ENCODE results near the gene HPN. TPM values are rescaled to one million over a fixed set of nuclear protein-coding genes. Genes with fewer than 3 reads are reported as not detected.
"Not testable (repeated sequence)": the region's sequence is repeated elsewhere in the genome, so short reads cannot be mapped to it uniquely, and the experiment has no call there.

Gene HPN
- total RNA-seq (not detected), total RNA-seq (0 to 0.52 (median 0.07) reads per million in 172 experiments)
- 0.06 TPM for polyA plus RNA-seq (2013, experiment 1 of 2)
- 0.10 TPM for polyA plus RNA-seq (2013, experiment 2 of 2)

GRCh38 chr19:35041548-35042055 lies at the start of gene HPN:
TSS of gene HPN (plus strand) at chr19:35041721. CDS start at chr19:35042507, 786 bp downstream.
- intact Hi-C loops (cut with DNase I, micrococcal nuclease), result no loop called here
- Mint-ChIP-seq H3K36me3 (ENCODE audit: low read depth) (no peaks in the 10 kb centered on the region), H3K4me3 (peak within 1 kb of the TSS; percentile 72), H3K27me3 (peaks cover 20% of the 10 kb centered on the region), H3K4me1 (ENCODE audit: low read depth) (peaks cover 56% of the 10 kb centered on the region), H3K27ac (no peak within 1 kb of the TSS), H3K9me3 (no peaks in the 10 kb centered on the region)
- ChIA-PET POLR2A (no interaction called here), CTCF (no interaction called here)
- DNase-seq, result no peak
- no peak for ATAC-seq (ENCODE audit: poor library complexity)
- TF ChIP-seq, protein P1, sequence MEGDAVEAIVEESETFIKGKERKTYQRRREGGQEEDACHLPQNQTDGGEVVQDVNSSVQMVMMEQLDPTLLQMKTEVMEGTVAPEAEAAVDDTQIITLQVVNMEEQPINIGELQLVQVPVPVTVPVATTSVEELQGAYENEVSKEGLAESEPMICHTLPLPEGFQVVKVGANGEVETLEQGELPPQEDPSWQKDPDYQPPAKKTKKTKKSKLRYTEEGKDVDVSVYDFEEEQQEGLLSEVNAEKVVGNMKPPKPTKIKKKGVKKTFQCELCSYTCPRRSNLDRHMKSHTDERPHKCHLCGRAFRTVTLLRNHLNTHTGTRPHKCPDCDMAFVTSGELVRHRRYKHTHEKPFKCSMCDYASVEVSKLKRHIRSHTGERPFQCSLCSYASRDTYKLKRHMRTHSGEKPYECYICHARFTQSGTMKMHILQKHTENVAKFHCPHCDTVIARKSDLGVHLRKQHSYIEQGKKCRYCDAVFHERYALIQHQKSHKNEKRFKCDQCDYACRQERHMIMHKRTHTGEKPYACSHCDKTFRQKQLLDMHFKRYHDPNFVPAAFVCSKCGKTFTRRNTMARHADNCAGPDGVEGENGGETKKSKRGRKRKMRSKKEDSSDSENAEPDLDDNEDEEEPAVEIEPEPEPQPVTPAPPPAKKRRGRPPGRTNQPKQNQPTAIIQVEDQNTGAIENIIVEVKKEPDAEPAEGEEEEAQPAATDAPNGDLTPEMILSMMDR (IDR thresholded peaks at IDR 0.05), result no peak
- Histone ChIP-seq H3K27ac (ENCODE audit: low read depth in 1 of 2, low read length in 2 of 2) (no peak within 1 kb of the TSS), H3K27me3 (ENCODE audit: control insufficient read depth in 1 of 2, insufficient read depth in 2 of 2, low read length in 2 of 2) (no peaks in the 10 kb centered on the region), H3K9me3 (ENCODE audit: control insufficient read depth in 1 of 2, insufficient read depth in 1 of 2, low read length in 2 of 2) (no peaks in the 10 kb centered on the region), H3K36me3 (ENCODE audit: insufficient read depth, low read length) (no peaks in the 10 kb centered on the region), H3K4me3 (ENCODE audit: low read length) (peak within 1 kb of the TSS; percentile 51), H3K4me1 (ENCODE audit: insufficient read depth, low read length) (peaks cover 50% of the 10 kb centered on the region)

- Mint-ChIP-seq H3K4me3 (peak overlapping the region; percentile 74), H3K27ac (peak overlapping the region; percentile 63), H3K4me1 (ENCODE audit: low read depth) (peaks cover 60% of the 10 kb centered on the region)
- ATAC-seq (ENCODE audit: poor library complexity); H3K36me3 ChIP-seq (ENCODE audit: insufficient read depth, low read length); H3K27me3 ChIP-seq (ENCODE audit: control insufficient read depth in 1 of 2, insufficient read depth in 2 of 2, low read length in 2 of 2); H3K9me3 Mint-ChIP-seq; H3K27me3 Mint-ChIP-seq; H3K36me3 Mint-ChIP-seq (ENCODE audit: low read depth); H3K27ac ChIP-seq (ENCODE audit: low read depth in 1 of 2, low read length in 2 of 2); CTCF ChIA-PET; H3K9me3 ChIP-seq (ENCODE audit: control insufficient read depth in 1 of 2, insufficient read depth in 1 of 2, low read length in 2 of 2); H3K4me3 ChIP-seq (ENCODE audit: low read length); intact Hi-C loops (cut with DNase I, micrococcal nuclease): not testable (repeated sequence)
- POLR2A ChIA-PET, result interaction anchor here (0.7 to 0.8 kb wide), 3 partner anchors 9 to 22 kb away, joined by 3 to 6 read pairs (median 6); no protein-coding TSS in a partner anchor
- peak in 3 of 14 experiments; percentile 39 to 46 (median 46) for DNase-seq
- peaks cover 37% of the 10 kb centered on the region for H3K4me1 ChIP-seq (ENCODE audit: insufficient read depth, low read length)
Observed at GRCh38 chr19:34992582-34992981, 48.9 kb upstream of the HPN start.

- Mint-ChIP-seq H3K27me3 (no peaks in the 10 kb centered on the region), H3K4me3 (no peak overlapping the region), H3K9me3 (no peaks in the 10 kb centered on the region), H3K36me3 (ENCODE audit: low read depth) (peaks cover 6% of the 10 kb centered on the region), H3K4me1 (ENCODE audit: low read depth) (peaks cover 74% of the 10 kb centered on the region), H3K27ac (peak overlapping the region; percentile 98)
- H3K4me3 ChIP-seq (ENCODE audit: low read length), result no peak overlapping the region
- no peaks in the 10 kb centered on the region for H3K27me3 ChIP-seq (ENCODE audit: control insufficient read depth in 1 of 2, insufficient read depth in 2 of 2, low read length in 2 of 2)
- ATAC-seq (ENCODE audit: poor library complexity), result no peak
- ChIA-PET CTCF (interaction anchor here (0.9 kb wide), 1 partner anchor 50 kb away, joined by 3 read pairs; no protein-coding TSS in a partner anchor), POLR2A (interaction anchor here (10.3 kb wide), 1 partner anchor 17 kb away, joined by 205 read pairs; no protein-coding TSS in a partner anchor)
- no peaks in the 10 kb centered on the region for H3K36me3 ChIP-seq (ENCODE audit: insufficient read depth, low read length)
- TF ChIP-seq, protein P1 (IDR thresholded peaks at IDR 0.05), result no peak
- peaks cover 54% of the 10 kb centered on the region for H3K4me1 ChIP-seq (ENCODE audit: insufficient read depth, low read length)
- no peak overlapping the region for H3K27ac ChIP-seq (ENCODE audit: low read depth in 1 of 2, low read length in 2 of 2)
- intact Hi-C loops (cut with DNase I, micrococcal nuclease), result no loop called here
- no peak for DNase-seq
- H3K9me3 ChIP-seq (ENCODE audit: control insufficient read depth in 1 of 2, insufficient read depth in 1 of 2, low read length in 2 of 2), result peaks cover 0 to 7% of the 10 kb centered on the region in 2 experiments
Observed at GRCh38 chr19:34994286-34994642, 47.3 kb upstream of the HPN start.
